ENCODE data around the gene NOD1.

Gene NOD1

DNA sequence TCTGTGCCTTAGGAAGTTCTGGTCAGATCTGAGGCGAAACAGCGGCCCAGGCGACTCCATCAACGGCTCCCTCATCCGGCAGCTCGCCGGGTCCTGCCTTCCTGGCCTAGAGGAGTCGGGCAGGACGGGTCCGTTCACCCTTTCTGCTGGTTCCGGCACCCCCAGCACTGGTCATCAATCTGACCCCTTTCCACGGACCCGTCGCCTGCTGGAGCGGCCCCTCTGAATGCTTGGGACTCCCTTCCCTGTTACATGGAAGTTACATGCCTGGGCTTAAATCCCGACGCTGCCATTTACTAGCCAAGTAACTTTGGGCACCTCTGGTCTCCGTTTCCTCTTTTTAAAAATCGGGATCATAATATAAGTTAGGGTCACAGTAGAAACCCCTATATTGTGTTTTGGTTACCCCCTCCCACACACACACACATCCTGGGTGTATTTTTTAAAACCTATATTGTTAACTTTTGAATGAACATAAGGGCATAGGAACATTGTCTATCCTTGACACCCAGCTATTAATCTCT is 26.7 kb upstream of the NOD1 start:
- no peak for DNase-seq
- H3K4me1 ChIP-seq, result peaks cover 8% of the 10 kb centered on the region
- H3K27me3 ChIP-seq, result no peaks in the 10 kb centered on the region
- TF ChIP-seq, protein P1, sequence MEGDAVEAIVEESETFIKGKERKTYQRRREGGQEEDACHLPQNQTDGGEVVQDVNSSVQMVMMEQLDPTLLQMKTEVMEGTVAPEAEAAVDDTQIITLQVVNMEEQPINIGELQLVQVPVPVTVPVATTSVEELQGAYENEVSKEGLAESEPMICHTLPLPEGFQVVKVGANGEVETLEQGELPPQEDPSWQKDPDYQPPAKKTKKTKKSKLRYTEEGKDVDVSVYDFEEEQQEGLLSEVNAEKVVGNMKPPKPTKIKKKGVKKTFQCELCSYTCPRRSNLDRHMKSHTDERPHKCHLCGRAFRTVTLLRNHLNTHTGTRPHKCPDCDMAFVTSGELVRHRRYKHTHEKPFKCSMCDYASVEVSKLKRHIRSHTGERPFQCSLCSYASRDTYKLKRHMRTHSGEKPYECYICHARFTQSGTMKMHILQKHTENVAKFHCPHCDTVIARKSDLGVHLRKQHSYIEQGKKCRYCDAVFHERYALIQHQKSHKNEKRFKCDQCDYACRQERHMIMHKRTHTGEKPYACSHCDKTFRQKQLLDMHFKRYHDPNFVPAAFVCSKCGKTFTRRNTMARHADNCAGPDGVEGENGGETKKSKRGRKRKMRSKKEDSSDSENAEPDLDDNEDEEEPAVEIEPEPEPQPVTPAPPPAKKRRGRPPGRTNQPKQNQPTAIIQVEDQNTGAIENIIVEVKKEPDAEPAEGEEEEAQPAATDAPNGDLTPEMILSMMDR (IDR thresholded peaks at IDR 0.05; ENCODE audit: low read depth, low read length), result no peak
- 0 out of 2 replicates have a peak, but pooled peaks cover 4% of the 10 kb centered on the region for H3K9me3 ChIP-seq
- H3K36me3 ChIP-seq, result peaks cover 4% of the 10 kb centered on the region
- H3K4me3 ChIP-seq (ENCODE audit: low read depth, low read length), result peak overlapping the region; percentile 96

GRCh38 chr7:30504301-30505173 is 26.0 kb upstream of the NOD1 start, which contains the start of gene GGCT:
Gene GGCT, minus strand, starts transcription at chr7:30504829. Its CDS starts 120 bp downstream, at chr7:30504709.
- Histone ChIP-seq H3K4me1 (peaks cover 1% of the 10 kb centered on the region), H3K36me3 (peaks cover 7% of the 10 kb centered on the region), H3K27me3 (no peaks in the 10 kb centered on the region), H3K4me3 (ENCODE audit: low read depth, low read length) (peak within 1 kb of the TSS; percentile 96), H3K9me3 (0 out of 2 replicates have a peak, but pooled peaks cover 4% of the 10 kb centered on the region)
- TF ChIP-seq, protein P1 (IDR thresholded peaks at IDR 0.05; ENCODE audit: low read depth, low read length), result no peak
- peak; percentile 99 for DNase-seq

GRCh38 chr7:30503274-30504212 is 25.0 kb upstream of the NOD1 start:
- DNase-seq, result no peak
- TF ChIP-seq, protein P1 (IDR thresholded peaks at IDR 0.05; ENCODE audit: low read depth, low read length), result no peak
- Histone ChIP-seq H3K4me3 (ENCODE audit: low read depth, low read length) (peak overlapping the region; percentile 96), H3K27me3 (no peaks in the 10 kb centered on the region), H3K36me3 (peaks cover 16% of the 10 kb centered on the region), H3K9me3 (0 out of 2 replicates have a peak, but pooled peaks cover 4% of the 10 kb centered on the region), H3K4me1 (no peaks in the 10 kb centered on the region; the same call in 1 of the 2 replicates)

GRCh38 chr7:30502470-30503251 is 24.1 kb upstream of the NOD1 start:
- TF ChIP-seq, protein P1 (IDR thresholded peaks at IDR 0.05; ENCODE audit: low read depth, low read length), result no peak
- H3K9me3 ChIP-seq, result 0 out of 2 replicates have a peak, but pooled peaks cover 4% of the 10 kb centered on the region
- 0 out of 2 replicates have a peak overlapping the region, but pooled peaks have one; percentile 5 for H3K4me3 ChIP-seq (ENCODE audit: low read depth, low read length)
- DNase-seq, result no peak
- H3K27me3 ChIP-seq, result no peaks in the 10 kb centered on the region
- H3K36me3 ChIP-seq, result peaks cover 20% of the 10 kb centered on the region
- no peaks in the 10 kb centered on the region; the same call in 1 of the 2 replicates for H3K4me1 ChIP-seq

DNA sequence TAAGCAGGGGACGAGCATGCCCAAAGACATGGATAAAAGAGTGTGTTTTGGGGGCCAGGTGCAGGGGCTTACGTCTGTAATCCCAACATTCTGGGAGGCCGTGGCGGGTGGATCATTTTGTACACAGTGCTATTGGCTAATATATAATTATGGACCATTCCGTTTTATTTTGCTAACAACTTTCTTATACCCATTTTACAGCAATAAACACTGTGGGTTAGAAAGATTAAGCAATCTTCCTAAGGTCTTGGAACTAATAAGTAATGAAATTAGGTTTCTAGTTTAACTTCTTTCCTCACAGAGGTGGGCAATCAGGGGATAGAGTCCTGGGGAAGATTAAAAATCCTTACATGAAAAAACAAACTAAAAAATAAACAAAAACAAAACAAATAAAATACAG is 22.7 kb upstream of the NOD1 start:
- Histone ChIP-seq H3K27me3 (no peaks in the 10 kb centered on the region), H3K4me1 (no peaks in the 10 kb centered on the region; the same call in 1 of the 2 replicates), H3K36me3 (peaks cover 31% of the 10 kb centered on the region), H3K4me3 (ENCODE audit: low read depth, low read length) (no peak overlapping the region), H3K9me3 (no peaks in the 10 kb centered on the region)
- TF ChIP-seq, protein P1 (IDR thresholded peaks at IDR 0.05; ENCODE audit: low read depth, low read length), result no peak
- no peak for DNase-seq

Data from BE2C (cell line).